Osteoblast (primary cell): Measurements from ENCODE around the gene PCBP2. TPM values are rescaled to one million over a fixed set of nuclear protein-coding genes. Genes with fewer than 3 reads are reported as not detected.
"Not testable (repeated sequence)": the region's sequence is repeated elsewhere in the genome, so short reads cannot be mapped to it uniquely, and the experiment has no call there.

Source experiments
- DNase-seq: peaks from one replicate; pipeline ENCODE4 v3.0.0; 2011; ENCODE audit warnings: low spot score, mixed read lengths; ENCODE audit not compliant: insufficient read length; ENCODE audit errors: missing footprints
- H2AFZ ChIP-seq: 2 replicates; pipeline ENCODE4 v1.6.0; 2011; ENCODE audit warnings: mild to moderate bottlenecking, low read length
- H3K27ac ChIP-seq: 2 replicates; pipeline ENCODE4 v1.5.1; 2011; ENCODE audit warnings: mild to moderate bottlenecking, low read depth, low read length, moderate library complexity
- H3K27me3 ChIP-seq: 2 replicates; pipeline ENCODE4 v1.6.0; 2012; ENCODE audit warnings: mild to moderate bottlenecking, control low read depth, inconsistent platforms, low read length, moderate library complexity; ENCODE audit not compliant: insufficient read depth
- H3K36me3 ChIP-seq: 2 replicates; pipeline ENCODE4 v1.5.1; 2011; ENCODE audit warnings: mild to moderate bottlenecking, low read length, control low read depth, moderate library complexity; ENCODE audit not compliant: insufficient read depth
- H3K4me1 ChIP-seq: 2 replicates; pipeline ENCODE4 v1.5.1; 2011; ENCODE audit warnings: mild to moderate bottlenecking, low read length, control low read depth, moderate library complexity; ENCODE audit not compliant: insufficient read depth
- H3K4me2 ChIP-seq: 2 replicates; pipeline ENCODE4 v1.6.0; 2011; ENCODE audit warnings: mild to moderate bottlenecking, low read length; ENCODE audit not compliant: insufficient read depth
- H3K4me3 ChIP-seq: fragments of 200-600 bp; sonication (generic); 3 replicates; pipeline ENCODE4 v1.5.1; 2012; ENCODE audit warnings: mild to moderate bottlenecking, low read length, inconsistent platforms; ENCODE audit not compliant: insufficient read depth
- H3K79me2 ChIP-seq: 2 replicates; pipeline ENCODE4 v1.6.0; 2012; ENCODE audit warnings: mild to moderate bottlenecking, low read length, control low read depth, inconsistent platforms; ENCODE audit not compliant: insufficient read depth
- H3K9me3 ChIP-seq: 2 replicates; pipeline ENCODE4 v1.5.1; 2011; ENCODE audit warnings: low read depth, low read length, control low read depth
- H4K20me1 ChIP-seq: 2 replicates; pipeline ENCODE4 v1.6.0; 2012; ENCODE audit warnings: mild to moderate bottlenecking, low read length, control low read depth; ENCODE audit not compliant: insufficient read depth
- total RNA-seq: library from RNA; depleted of rRNA; stranded (reverse); fragments of >200 nt; gene quantifications from 2 replicates; pipeline ENCODE4 v1.2.3, GENCODE V29; 2012
- TF ChIP-seq, protein P1 (sequence below): IDR thresholded peaks from 2 replicates; pipeline ENCODE4 v1.5.1; 2011; ENCODE audit warnings: mild to moderate bottlenecking, low read depth, low read length, moderate library complexity; ENCODE audit errors: extremely low read depth

The PCBP2 gene
- total RNA-seq, 1 donor = 247 TPM

DNA sequence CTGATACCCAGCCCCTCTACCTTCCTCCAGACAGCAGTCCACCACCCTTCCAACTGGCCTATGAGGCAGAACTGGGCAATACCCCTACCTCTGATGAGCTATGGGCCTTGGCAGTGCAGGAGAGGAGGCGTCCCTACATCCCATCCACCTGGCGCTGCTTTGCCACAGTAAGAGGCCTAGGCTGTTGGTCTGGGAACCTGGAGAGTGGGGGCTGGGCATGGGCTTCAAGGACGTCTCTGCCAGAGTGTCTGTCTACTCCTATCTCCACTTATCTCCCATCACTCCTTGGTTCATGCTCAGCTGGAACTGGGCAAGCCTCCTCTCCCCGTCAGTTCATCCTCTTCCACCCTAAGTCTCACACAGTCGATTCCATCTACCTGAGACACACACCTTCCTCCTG lies 21.8 kb upstream of the PCBP2 start:
- H3K27me3 ChIP-seq = no peaks in the 10 kb centered on the region

DNA sequence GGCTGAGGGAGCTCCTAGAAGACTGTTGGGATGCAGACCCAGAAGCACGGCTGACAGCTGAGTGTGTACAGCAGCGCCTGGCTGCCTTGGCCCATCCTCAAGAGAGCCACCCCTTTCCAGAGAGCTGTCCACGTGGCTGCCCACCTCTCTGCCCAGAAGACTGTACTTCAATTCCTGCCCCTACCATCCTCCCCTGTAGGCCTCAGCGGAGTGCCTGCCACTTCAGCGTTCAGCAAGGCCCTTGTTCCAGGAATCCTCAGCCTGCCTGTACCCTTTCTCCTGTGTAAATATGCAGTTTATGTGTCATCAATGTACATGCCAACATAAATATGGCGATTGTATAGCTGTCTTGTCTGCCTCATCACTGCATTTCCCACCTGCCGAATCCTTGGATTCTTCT lies 20.7 kb upstream of the PCBP2 start:
- DNase-seq = no peak
- Histone ChIP-seq H3K79me2 (no peaks in the 10 kb centered on the region), H4K20me1 (no peaks in the 10 kb centered on the region), H3K4me3 (no peak overlapping the region), H3K36me3 (no peaks in the 10 kb centered on the region), H3K4me1 (peaks cover 23% of the 10 kb centered on the region), H3K27me3 (no peaks in the 10 kb centered on the region), H3K4me2 (peak overlapping the region; percentile 25), H2AFZ (peak overlapping the region; percentile 86), H3K27ac (peak overlapping the region; percentile 43), H3K9me3 (no peaks in the 10 kb centered on the region)
- TF ChIP-seq, protein P1, sequence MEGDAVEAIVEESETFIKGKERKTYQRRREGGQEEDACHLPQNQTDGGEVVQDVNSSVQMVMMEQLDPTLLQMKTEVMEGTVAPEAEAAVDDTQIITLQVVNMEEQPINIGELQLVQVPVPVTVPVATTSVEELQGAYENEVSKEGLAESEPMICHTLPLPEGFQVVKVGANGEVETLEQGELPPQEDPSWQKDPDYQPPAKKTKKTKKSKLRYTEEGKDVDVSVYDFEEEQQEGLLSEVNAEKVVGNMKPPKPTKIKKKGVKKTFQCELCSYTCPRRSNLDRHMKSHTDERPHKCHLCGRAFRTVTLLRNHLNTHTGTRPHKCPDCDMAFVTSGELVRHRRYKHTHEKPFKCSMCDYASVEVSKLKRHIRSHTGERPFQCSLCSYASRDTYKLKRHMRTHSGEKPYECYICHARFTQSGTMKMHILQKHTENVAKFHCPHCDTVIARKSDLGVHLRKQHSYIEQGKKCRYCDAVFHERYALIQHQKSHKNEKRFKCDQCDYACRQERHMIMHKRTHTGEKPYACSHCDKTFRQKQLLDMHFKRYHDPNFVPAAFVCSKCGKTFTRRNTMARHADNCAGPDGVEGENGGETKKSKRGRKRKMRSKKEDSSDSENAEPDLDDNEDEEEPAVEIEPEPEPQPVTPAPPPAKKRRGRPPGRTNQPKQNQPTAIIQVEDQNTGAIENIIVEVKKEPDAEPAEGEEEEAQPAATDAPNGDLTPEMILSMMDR = no peak

More for the DNA sequence above, 21.8 kb upstream of the PCBP2 start:
- Histone ChIP-seq H3K36me3 (no peaks in the 10 kb centered on the region), H3K4me3 (no peak overlapping the region), H3K9me3 (no peaks in the 10 kb centered on the region), H3K4me2 (no peak overlapping the region), H3K27ac (no peak overlapping the region), H4K20me1 (no peaks in the 10 kb centered on the region), H3K79me2 (no peaks in the 10 kb centered on the region), H2AFZ (no peak overlapping the region), H3K4me1 (peaks cover 23% of the 10 kb centered on the region)
- TF ChIP-seq, protein P1 = no peak
- DNase-seq = no peak

DNA sequence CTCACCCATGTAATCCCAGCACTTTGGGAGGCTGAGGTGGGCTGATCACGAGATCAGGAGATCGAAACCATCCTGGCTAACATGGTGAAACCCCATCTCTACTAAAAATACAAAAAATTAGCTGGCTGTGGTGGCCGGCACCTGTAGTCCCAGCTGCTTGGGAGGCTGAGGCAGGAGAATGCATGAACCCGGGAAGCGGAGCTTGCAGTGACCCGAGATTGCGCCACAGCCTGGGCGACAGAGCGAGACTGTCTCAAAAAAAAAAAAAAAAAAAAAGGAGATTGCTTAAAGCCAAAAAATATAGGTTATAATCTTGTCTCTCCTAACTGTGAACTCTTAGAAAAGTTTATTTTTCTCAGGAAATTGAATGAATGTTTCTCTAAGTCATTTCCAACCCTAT lies 16.6 kb upstream of the PCBP2 start:
- H3K27me3 ChIP-seq, H3K27ac ChIP-seq, H3K36me3 ChIP-seq, H3K79me2 ChIP-seq, H3K4me2 ChIP-seq, H3K4me3 ChIP-seq, H4K20me1 ChIP-seq, H2AFZ ChIP-seq, DNase-seq, H3K9me3 ChIP-seq: not testable (repeated sequence)
- peaks cover 12% of the 10 kb centered on the region for H3K4me1 ChIP-seq

DNA sequence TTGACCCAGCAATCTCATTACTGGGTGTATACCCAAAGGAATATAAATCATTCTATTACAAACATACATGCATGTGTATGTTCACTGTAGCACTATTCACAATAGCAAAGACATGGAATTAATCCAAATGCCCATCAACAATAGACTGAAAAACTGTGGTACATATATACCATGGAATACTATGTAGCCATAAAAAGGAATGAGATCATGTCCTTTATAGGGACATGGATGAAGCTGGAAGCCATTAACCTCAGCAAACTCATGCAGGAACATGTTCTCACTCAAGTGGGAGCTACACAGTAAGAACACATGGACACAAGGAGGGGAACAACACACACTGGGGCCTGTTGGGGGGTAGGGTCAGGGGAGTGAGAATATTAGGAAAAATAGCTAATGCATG lies 12.3 kb upstream of the PCBP2 start:
- H3K4me2 ChIP-seq, H3K36me3 ChIP-seq, H2AFZ ChIP-seq, DNase-seq, H3K9me3 ChIP-seq, H3K27me3 ChIP-seq, H4K20me1 ChIP-seq, H3K27ac ChIP-seq, H3K4me3 ChIP-seq: not testable (repeated sequence)
- Histone ChIP-seq H3K4me1 (peaks cover 18% of the 10 kb centered on the region), H3K79me2 (peaks cover 23% of the 10 kb centered on the region)

DNA sequence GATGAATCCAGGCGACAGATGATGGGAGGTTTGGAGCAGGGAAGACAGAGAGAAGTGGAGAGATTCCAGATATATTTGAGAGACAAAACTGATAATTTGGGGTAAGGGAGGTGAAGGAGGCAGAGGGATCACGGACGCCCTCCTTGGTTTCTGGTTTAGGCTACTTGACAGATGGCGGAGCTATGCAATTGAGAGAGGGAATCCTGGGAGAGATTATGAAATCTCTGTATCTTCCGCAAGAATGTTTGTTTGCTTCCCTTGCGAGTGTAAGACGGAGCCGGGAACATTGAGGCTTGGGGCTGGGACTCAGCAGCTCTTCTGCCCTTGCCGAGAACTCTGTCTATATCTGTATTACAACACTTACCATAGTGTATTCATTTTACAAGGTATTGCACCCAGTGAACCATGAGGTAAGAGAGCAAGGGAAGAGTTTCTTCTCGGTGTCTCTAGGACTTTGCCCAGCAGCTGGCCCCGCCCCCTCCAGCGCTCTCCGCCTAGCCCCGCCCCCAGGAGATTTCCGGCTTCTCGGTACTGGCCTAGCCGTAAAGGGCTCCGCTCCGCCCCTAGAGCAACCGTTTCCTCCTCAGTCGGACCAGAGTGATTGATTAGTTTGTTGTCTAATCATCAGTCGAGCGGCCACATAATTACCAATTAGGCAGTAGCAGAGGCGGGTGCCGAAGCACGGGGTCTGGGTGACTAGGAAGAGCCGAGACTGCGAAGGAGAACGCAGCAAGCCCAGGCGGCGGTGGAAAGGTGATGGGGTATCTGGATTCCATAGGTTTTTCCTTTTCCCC lies 10.7 kb upstream of the PCBP2 start, which contains the start of gene PRR13:
PRR13 (plus strand) TSS at position 695 of the 794 bp plus-strand sequence. CDS start 981 bp downstream, outside the sequence.
- TF ChIP-seq, protein P1 = no peak
- Histone ChIP-seq H3K4me3 (peak within 1 kb of the TSS; percentile 81), H3K9me3 (no peaks in the 10 kb centered on the region), H3K27me3 (no peaks in the 10 kb centered on the region), H3K27ac (peak within 1 kb of the TSS; percentile 78), H2AFZ (peak within 1 kb of the TSS; percentile 99), H3K79me2 (peaks cover 34% of the 10 kb centered on the region), H3K36me3 (peaks cover 22% of the 10 kb centered on the region), H3K4me2 (peak within 1 kb of the TSS; percentile 92), H4K20me1 (no peaks in the 10 kb centered on the region), H3K4me1 (peaks cover 18% of the 10 kb centered on the region)
- DNase-seq = peak; percentile 98
